Activated naive CD4-positive, alpha-beta T cell treated with anti-CD3 and anti-CD28 coated beads, Interleukin-2, amount 10 ng/mL, durations not matched to agents 7 days and 5 days (primary cell): ENCODE results near the gene CANT1.

Experiments used
- CTCF ChIA-PET: fragments of 350-600 bp; sonication (Branson Sonifier 250); formaldehyde crosslinking; loops from one replicate; lab custom pipeline; 2021; ENCODE audit warnings: antibody characterized with exemption; lab: Charles Lee
- DNase-seq: peaks from one replicate; pipeline ENCODE4 v3.0.0-alpha.2; 2020
- H3K27ac Mint-ChIP-seq: one replicate; pipeline ENCODE4 v1.8.0; 2021; ENCODE audit warnings: mild to moderate bottlenecking, moderate library complexity, mixed read lengths
- H3K27me3 Mint-ChIP-seq: one replicate; pipeline ENCODE4 v1.8.0; 2021; ENCODE audit warnings: mild to moderate bottlenecking, mixed read lengths
- H3K36me3 Mint-ChIP-seq: one replicate; pipeline ENCODE4 v1.8.0; 2021; ENCODE audit warnings: mixed read lengths
- H3K4me1 Mint-ChIP-seq: one replicate; pipeline ENCODE4 v1.8.0; 2021; ENCODE audit warnings: mixed read lengths
- H3K4me3 Mint-ChIP-seq: one replicate; pipeline ENCODE4 v1.8.0; 2021; ENCODE audit warnings: mild to moderate bottlenecking, moderate library complexity, mixed read lengths
- H3K9me3 Mint-ChIP-seq: one replicate; pipeline ENCODE4 v1.8.0; 2021; ENCODE audit warnings: mixed read lengths

The CANT1 gene

DNA sequence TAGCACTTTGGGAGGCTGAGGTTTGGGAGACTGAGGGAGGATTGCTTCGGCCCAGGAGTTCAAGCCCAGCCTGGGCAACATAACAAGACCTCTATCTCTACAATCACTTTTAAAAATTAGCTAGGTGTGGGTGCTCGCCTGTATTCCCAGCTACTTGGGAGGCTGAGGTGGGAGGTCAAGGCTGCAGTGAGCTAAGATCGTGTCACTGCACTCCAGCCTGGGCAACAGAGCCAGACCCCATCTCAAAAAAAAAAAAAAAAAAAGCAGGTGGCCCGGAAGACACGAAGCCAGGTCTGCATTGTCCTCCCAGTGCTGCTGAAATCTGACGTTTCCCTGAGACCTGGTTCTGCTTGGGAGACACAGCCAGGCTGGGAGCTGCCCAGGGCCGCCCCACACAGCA, 65.5 kb downstream of the CANT1 start:
- H3K27ac Mint-ChIP-seq: no peak overlapping the region
- no peaks in the 10 kb centered on the region for H3K4me1 Mint-ChIP-seq
- peaks cover 27% of the 10 kb centered on the region for H3K27me3 Mint-ChIP-seq
- no peak for DNase-seq
- CTCF ChIA-PET: interaction anchor here (1.3 to 1.6 kb wide), 2 partner anchors 14 to 78 kb away, joined by 3 to 8 read pairs; no protein-coding TSS in a partner anchor
- no peaks in the 10 kb centered on the region for H3K9me3 Mint-ChIP-seq
- no peak overlapping the region for H3K4me3 Mint-ChIP-seq
- no peaks in the 10 kb centered on the region for H3K36me3 Mint-ChIP-seq
